ENCODE measurements around the gene CAMK4.

The CAMK4 gene

GRCh38 chr5:111432883-111433536 is 208.8 kb downstream of the CAMK4 start:
- no peak overlapping the region for H3K4me3 ChIP-seq (ENCODE audit: low read length)
- DNase-seq (ENCODE audit: low read depth): no peak
- TF ChIP-seq, protein P1, sequence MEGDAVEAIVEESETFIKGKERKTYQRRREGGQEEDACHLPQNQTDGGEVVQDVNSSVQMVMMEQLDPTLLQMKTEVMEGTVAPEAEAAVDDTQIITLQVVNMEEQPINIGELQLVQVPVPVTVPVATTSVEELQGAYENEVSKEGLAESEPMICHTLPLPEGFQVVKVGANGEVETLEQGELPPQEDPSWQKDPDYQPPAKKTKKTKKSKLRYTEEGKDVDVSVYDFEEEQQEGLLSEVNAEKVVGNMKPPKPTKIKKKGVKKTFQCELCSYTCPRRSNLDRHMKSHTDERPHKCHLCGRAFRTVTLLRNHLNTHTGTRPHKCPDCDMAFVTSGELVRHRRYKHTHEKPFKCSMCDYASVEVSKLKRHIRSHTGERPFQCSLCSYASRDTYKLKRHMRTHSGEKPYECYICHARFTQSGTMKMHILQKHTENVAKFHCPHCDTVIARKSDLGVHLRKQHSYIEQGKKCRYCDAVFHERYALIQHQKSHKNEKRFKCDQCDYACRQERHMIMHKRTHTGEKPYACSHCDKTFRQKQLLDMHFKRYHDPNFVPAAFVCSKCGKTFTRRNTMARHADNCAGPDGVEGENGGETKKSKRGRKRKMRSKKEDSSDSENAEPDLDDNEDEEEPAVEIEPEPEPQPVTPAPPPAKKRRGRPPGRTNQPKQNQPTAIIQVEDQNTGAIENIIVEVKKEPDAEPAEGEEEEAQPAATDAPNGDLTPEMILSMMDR (conservative IDR thresholded peaks at IDR 0.05; ENCODE audit: low read depth, low read length): no peak

GRCh38 chr5:111434800-111435199 is 210.6 kb downstream of the CAMK4 start:
- TF ChIP-seq, protein P1 (conservative IDR thresholded peaks at IDR 0.05; ENCODE audit: low read depth, low read length): no peak
- DNase-seq (ENCODE audit: low read depth): no peak
- no peak overlapping the region for H3K4me3 ChIP-seq (ENCODE audit: low read length)

DNA sequence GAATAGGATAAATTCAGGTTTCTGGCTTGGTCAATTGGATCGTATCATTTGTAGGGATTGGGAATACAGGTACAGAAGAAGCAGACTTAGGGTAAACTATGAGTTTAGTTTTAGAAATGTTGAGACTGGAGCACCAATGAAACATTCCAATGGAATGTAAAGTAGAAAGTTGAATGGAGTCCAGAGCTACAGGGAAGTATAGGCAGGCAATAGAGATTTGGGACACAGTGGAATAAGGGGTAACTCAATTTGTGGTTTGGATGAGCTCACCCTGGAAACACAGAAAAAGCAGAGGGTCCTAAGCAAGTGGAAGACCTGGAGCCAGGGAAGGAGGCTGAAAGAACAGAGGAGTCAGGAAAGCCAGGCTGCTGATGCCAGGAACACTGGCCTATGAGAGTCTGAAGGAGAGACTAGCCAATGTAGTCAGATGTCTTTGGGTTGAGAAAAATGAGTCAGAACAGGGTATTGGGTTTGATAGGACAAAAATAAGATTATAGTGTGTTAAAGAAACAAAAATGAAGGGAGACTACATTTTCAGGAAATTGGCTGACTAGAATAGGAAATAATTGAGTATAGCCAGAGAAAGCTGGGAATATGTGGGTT is 215.4 kb downstream of the CAMK4 start:
- DNase-seq (ENCODE audit: low read depth): no peak
- TF ChIP-seq, protein P1 (conservative IDR thresholded peaks at IDR 0.05; ENCODE audit: low read depth, low read length): no peak
- no peak overlapping the region for H3K4me3 ChIP-seq (ENCODE audit: low read length)

DNA sequence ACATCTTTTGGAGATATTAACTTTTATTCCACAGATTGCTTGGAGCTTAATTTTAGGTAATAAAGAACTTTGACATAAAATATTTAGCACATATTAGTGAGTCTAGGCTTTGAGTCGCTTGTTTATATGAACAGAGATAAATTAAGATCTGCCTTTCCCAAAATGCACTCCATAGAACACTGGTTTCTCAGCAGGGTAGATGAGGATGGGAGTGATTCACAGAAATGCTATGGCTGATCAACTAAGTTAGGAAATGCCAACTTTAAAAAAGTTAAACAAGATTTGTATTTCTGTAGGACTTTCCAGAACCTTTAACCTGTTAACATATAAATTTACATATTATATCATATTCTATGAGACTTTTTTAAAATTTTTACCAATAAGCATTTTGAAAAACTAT is 222.9 kb downstream of the CAMK4 start:
- TF ChIP-seq, protein P1 (conservative IDR thresholded peaks at IDR 0.05; ENCODE audit: low read depth, low read length): no peak
- no peak for DNase-seq (ENCODE audit: low read depth)
- H3K4me3 ChIP-seq (ENCODE audit: low read length): no peak overlapping the region

DNA sequence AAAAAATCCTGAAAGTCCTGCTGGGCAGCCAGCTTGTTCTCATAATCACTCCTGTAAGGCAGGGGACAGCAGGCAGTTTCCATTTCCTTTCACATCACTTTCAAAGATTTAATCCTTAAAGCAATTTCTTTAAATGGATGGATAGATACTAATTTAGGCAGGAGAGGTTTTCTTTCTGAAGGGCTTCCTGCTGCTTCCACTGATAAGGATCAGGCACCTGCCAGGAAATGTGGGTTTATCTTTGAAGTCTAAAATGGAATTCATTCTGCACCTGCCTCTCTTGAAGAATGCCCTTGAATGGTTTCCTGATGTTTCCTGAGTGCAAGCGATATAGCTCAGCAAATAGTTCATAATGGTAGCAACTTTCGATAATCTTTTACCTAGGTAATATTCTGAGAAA is 223.6 kb downstream of the CAMK4 start:
- DNase-seq (ENCODE audit: low read depth): no peak
- no peak overlapping the region for H3K4me3 ChIP-seq (ENCODE audit: low read length)
- TF ChIP-seq, protein P1 (conservative IDR thresholded peaks at IDR 0.05; ENCODE audit: low read depth, low read length): no peak

GRCh38 chr5:111453295-111453694 is 229.1 kb downstream of the CAMK4 start:
- no peak for DNase-seq (ENCODE audit: low read depth)
- H3K4me3 ChIP-seq (ENCODE audit: low read length): no peak overlapping the region
- TF ChIP-seq, protein P1 (conservative IDR thresholded peaks at IDR 0.05; ENCODE audit: low read depth, low read length): no peak

GRCh38 chr5:111453747-111454146 is 229.6 kb downstream of the CAMK4 start:
- H3K4me3 ChIP-seq (ENCODE audit: low read length): no peak overlapping the region
- TF ChIP-seq, protein P1 (conservative IDR thresholded peaks at IDR 0.05; ENCODE audit: low read depth, low read length): no peak
- peak; percentile 25 for DNase-seq (ENCODE audit: low read depth)

All from retinal pigment epithelial cell (primary cell).